Measurements from ENCODE around the gene NCK2.

Gene NCK2

GRCh38 chr2:105760191-105760590 is 15.5 kb downstream of the NCK2 start:
- Histone ChIP-seq H3K9ac (ENCODE audit: low read length) (no peak overlapping the region), H3K27me3 (ENCODE audit: control insufficient read depth in 1 of 2, insufficient read depth in 2 of 2, low read length in 2 of 2) (no peaks in the 10 kb centered on the region), H3K4me1 (ENCODE audit: insufficient read depth, low read length) (peaks cover 19% of the 10 kb centered on the region), H3K27ac (ENCODE audit: low read depth, low read length) (no peak overlapping the region), H3K9me3 (ENCODE audit: low read length) (no peaks in the 10 kb centered on the region), H3K36me3 (ENCODE audit: insufficient read depth, low read length) (no peaks in the 10 kb centered on the region), H3K4me3 (ENCODE audit: low read depth in 1 of 2, low read length in 2 of 2) (no peak overlapping the region)

- no peaks in the 10 kb centered on the region for H3K27me3 ChIP-seq (ENCODE audit: control insufficient read depth in 1 of 2, insufficient read depth in 2 of 2, low read length in 2 of 2)
- H3K4me3 ChIP-seq (ENCODE audit: low read depth in 1 of 2, low read length in 2 of 2): no peak overlapping the region
- H3K36me3 ChIP-seq (ENCODE audit: insufficient read depth, low read length): no peaks in the 10 kb centered on the region
- H3K9ac ChIP-seq (ENCODE audit: low read length): no peak overlapping the region
- peaks cover 13% of the 10 kb centered on the region for H3K4me1 ChIP-seq (ENCODE audit: insufficient read depth, low read length)
- no peaks in the 10 kb centered on the region for H3K9me3 ChIP-seq (ENCODE audit: low read length)
- H3K27ac ChIP-seq (ENCODE audit: low read depth, low read length): no peak overlapping the region
Observed at GRCh38 chr2:105760639-105761337, 16.1 kb downstream of the NCK2 start.

- Histone ChIP-seq H3K36me3 (ENCODE audit: insufficient read depth, low read length) (peaks cover 6% of the 10 kb centered on the region), H3K27ac (ENCODE audit: low read depth, low read length) (no peak overlapping the region), H3K9me3 (ENCODE audit: low read length) (no peaks in the 10 kb centered on the region), H3K27me3 (ENCODE audit: control insufficient read depth in 1 of 2, insufficient read depth in 2 of 2, low read length in 2 of 2) (no peaks in the 10 kb centered on the region), H3K4me3 (ENCODE audit: low read depth in 1 of 2, low read length in 2 of 2) (no peak overlapping the region), H3K4me1 (ENCODE audit: insufficient read depth, low read length) (peaks cover 4% of the 10 kb centered on the region), H3K9ac (ENCODE audit: low read length) (no peak overlapping the region)
Observed at GRCh38 chr2:105761931-105762515, 17.3 kb downstream of the NCK2 start.

- Histone ChIP-seq H3K9ac (ENCODE audit: low read length) (no peak overlapping the region), H3K27ac (ENCODE audit: low read depth, low read length) (no peak overlapping the region)
Observed at GRCh38 chr2:105763076-105763475, 18.4 kb downstream of the NCK2 start.

GRCh38 chr2:105764059-105764458 is 19.3 kb downstream of the NCK2 start:
- H3K9ac ChIP-seq (ENCODE audit: low read length): no peak overlapping the region
- no peaks in the 10 kb centered on the region for H3K9me3 ChIP-seq (ENCODE audit: low read length)
- no peak overlapping the region for H3K27ac ChIP-seq (ENCODE audit: low read depth, low read length)
- H3K36me3 ChIP-seq (ENCODE audit: insufficient read depth, low read length): peaks cover 6% of the 10 kb centered on the region
- H3K4me3 ChIP-seq (ENCODE audit: low read depth in 1 of 2, low read length in 2 of 2): no peak overlapping the region
- H3K27me3 ChIP-seq (ENCODE audit: control insufficient read depth in 1 of 2, insufficient read depth in 2 of 2, low read length in 2 of 2): no peaks in the 10 kb centered on the region
- peaks cover 4% of the 10 kb centered on the region for H3K4me1 ChIP-seq (ENCODE audit: insufficient read depth, low read length)

More at GRCh38 chr2:105763076-105763475, 18.4 kb downstream of the NCK2 start:
- Histone ChIP-seq H3K36me3 (ENCODE audit: insufficient read depth, low read length) (peaks cover 6% of the 10 kb centered on the region), H3K9me3 (ENCODE audit: low read length) (no peaks in the 10 kb centered on the region), H3K4me3 (ENCODE audit: low read depth in 1 of 2, low read length in 2 of 2) (no peak overlapping the region), H3K4me1 (ENCODE audit: insufficient read depth, low read length) (peaks cover 4% of the 10 kb centered on the region), H3K27me3 (ENCODE audit: control insufficient read depth in 1 of 2, insufficient read depth in 2 of 2, low read length in 2 of 2) (no peaks in the 10 kb centered on the region)

- no peaks in the 10 kb centered on the region for H3K27me3 ChIP-seq (ENCODE audit: control insufficient read depth in 1 of 2, insufficient read depth in 2 of 2, low read length in 2 of 2)
- peaks cover 4% of the 10 kb centered on the region for H3K4me1 ChIP-seq (ENCODE audit: insufficient read depth, low read length)
- H3K9me3 ChIP-seq (ENCODE audit: low read length): no peaks in the 10 kb centered on the region
- H3K9ac ChIP-seq (ENCODE audit: low read length): no peak overlapping the region
- H3K36me3 ChIP-seq (ENCODE audit: insufficient read depth, low read length): peaks cover 6% of the 10 kb centered on the region
- H3K27ac ChIP-seq (ENCODE audit: low read depth, low read length): no peak overlapping the region
- H3K4me3 ChIP-seq (ENCODE audit: low read depth in 1 of 2, low read length in 2 of 2): no peak overlapping the region
Observed at GRCh38 chr2:105765415-105766299, 20.9 kb downstream of the NCK2 start.

- Histone ChIP-seq H3K9ac (ENCODE audit: low read length) (no peak overlapping the region), H3K4me1 (ENCODE audit: insufficient read depth, low read length) (peaks cover 4% of the 10 kb centered on the region), H3K27ac (ENCODE audit: low read depth, low read length) (no peak overlapping the region), H3K4me3 (ENCODE audit: low read depth in 1 of 2, low read length in 2 of 2) (no peak overlapping the region), H3K9me3 (ENCODE audit: low read length) (no peaks in the 10 kb centered on the region), H3K27me3 (ENCODE audit: control insufficient read depth in 1 of 2, insufficient read depth in 2 of 2, low read length in 2 of 2) (no peaks in the 10 kb centered on the region), H3K36me3 (ENCODE audit: insufficient read depth, low read length) (peaks cover 6% of the 10 kb centered on the region)
Observed at GRCh38 chr2:105766300-105766866, 21.7 kb downstream of the NCK2 start.

- Histone ChIP-seq H3K27ac (ENCODE audit: low read depth, low read length) (no peak overlapping the region), H3K9ac (ENCODE audit: low read length) (no peak overlapping the region), H3K36me3 (ENCODE audit: insufficient read depth, low read length) (peaks cover 6% of the 10 kb centered on the region), H3K9me3 (ENCODE audit: low read length) (no peaks in the 10 kb centered on the region), H3K27me3 (ENCODE audit: control insufficient read depth in 1 of 2, insufficient read depth in 2 of 2, low read length in 2 of 2) (no peaks in the 10 kb centered on the region), H3K4me1 (ENCODE audit: insufficient read depth, low read length) (no peaks in the 10 kb centered on the region), H3K4me3 (ENCODE audit: low read depth in 1 of 2, low read length in 2 of 2) (no peak overlapping the region)
Observed at GRCh38 chr2:105768176-105768575, 23.5 kb downstream of the NCK2 start.

- no peak overlapping the region for H3K4me3 ChIP-seq (ENCODE audit: low read depth in 1 of 2, low read length in 2 of 2)
Observed at GRCh38 chr2:105768961-105769452, 24.3 kb downstream of the NCK2 start.

GRCh38 chr2:105769504-105769903 is 24.8 kb downstream of the NCK2 start:
- Histone ChIP-seq H3K36me3 (ENCODE audit: insufficient read depth, low read length) (peaks cover 6% of the 10 kb centered on the region), H3K27ac (ENCODE audit: low read depth, low read length) (no peak overlapping the region), H3K4me1 (ENCODE audit: insufficient read depth, low read length) (no peaks in the 10 kb centered on the region), H3K9me3 (ENCODE audit: low read length) (no peaks in the 10 kb centered on the region), H3K9ac (ENCODE audit: low read length) (no peak overlapping the region), H3K27me3 (ENCODE audit: control insufficient read depth in 1 of 2, insufficient read depth in 2 of 2, low read length in 2 of 2) (no peaks in the 10 kb centered on the region), H3K4me3 (ENCODE audit: low read depth in 1 of 2, low read length in 2 of 2) (no peak overlapping the region)

More at GRCh38 chr2:105768961-105769452, 24.3 kb downstream of the NCK2 start:
- no peaks in the 10 kb centered on the region for H3K4me1 ChIP-seq (ENCODE audit: insufficient read depth, low read length)
- H3K9ac ChIP-seq (ENCODE audit: low read length): no peak overlapping the region
- no peak overlapping the region for H3K27ac ChIP-seq (ENCODE audit: low read depth, low read length)
- no peaks in the 10 kb centered on the region for H3K9me3 ChIP-seq (ENCODE audit: low read length)
- H3K27me3 ChIP-seq (ENCODE audit: control insufficient read depth in 1 of 2, insufficient read depth in 2 of 2, low read length in 2 of 2): no peaks in the 10 kb centered on the region
- H3K36me3 ChIP-seq (ENCODE audit: insufficient read depth, low read length): peaks cover 6% of the 10 kb centered on the region

- Histone ChIP-seq H3K36me3 (ENCODE audit: insufficient read depth, low read length) (peaks cover 6% of the 10 kb centered on the region), H3K9ac (ENCODE audit: low read length) (no peak overlapping the region), H3K4me1 (ENCODE audit: insufficient read depth, low read length) (no peaks in the 10 kb centered on the region), H3K27me3 (ENCODE audit: control insufficient read depth in 1 of 2, insufficient read depth in 2 of 2, low read length in 2 of 2) (no peaks in the 10 kb centered on the region), H3K4me3 (ENCODE audit: low read depth in 1 of 2, low read length in 2 of 2) (no peak overlapping the region), H3K27ac (ENCODE audit: low read depth, low read length) (no peak overlapping the region), H3K9me3 (ENCODE audit: low read length) (no peaks in the 10 kb centered on the region)
Observed at GRCh38 chr2:105770149-105770548, 25.4 kb downstream of the NCK2 start.

Data from muscle layer of colon (tissue), 2 donors.